ENCODE results near the gene SIX5.
A peak's percentile ranks its signal among the peaks of the same experiment; 100 is the strongest.

The SIX5 gene

GRCh38 chr19:45785097-45785496 is 16.0 kb upstream of the SIX5 start:
- peak overlapping the region; percentile 92 to 97 for H3K27ac ChIP-seq
- TF ChIP-seq, protein P1, sequence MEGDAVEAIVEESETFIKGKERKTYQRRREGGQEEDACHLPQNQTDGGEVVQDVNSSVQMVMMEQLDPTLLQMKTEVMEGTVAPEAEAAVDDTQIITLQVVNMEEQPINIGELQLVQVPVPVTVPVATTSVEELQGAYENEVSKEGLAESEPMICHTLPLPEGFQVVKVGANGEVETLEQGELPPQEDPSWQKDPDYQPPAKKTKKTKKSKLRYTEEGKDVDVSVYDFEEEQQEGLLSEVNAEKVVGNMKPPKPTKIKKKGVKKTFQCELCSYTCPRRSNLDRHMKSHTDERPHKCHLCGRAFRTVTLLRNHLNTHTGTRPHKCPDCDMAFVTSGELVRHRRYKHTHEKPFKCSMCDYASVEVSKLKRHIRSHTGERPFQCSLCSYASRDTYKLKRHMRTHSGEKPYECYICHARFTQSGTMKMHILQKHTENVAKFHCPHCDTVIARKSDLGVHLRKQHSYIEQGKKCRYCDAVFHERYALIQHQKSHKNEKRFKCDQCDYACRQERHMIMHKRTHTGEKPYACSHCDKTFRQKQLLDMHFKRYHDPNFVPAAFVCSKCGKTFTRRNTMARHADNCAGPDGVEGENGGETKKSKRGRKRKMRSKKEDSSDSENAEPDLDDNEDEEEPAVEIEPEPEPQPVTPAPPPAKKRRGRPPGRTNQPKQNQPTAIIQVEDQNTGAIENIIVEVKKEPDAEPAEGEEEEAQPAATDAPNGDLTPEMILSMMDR (IDR thresholded peaks at IDR 0.05), result no peak
- no peak overlapping the region for H3K4me3 ChIP-seq
- no peak for DNase-seq (ENCODE audit: low spot score)

- DNase-seq (ENCODE audit: low spot score), result no peak
- H3K27ac ChIP-seq, result peak overlapping the region; percentile 92 to 97
- TF ChIP-seq, protein P1 (IDR thresholded peaks at IDR 0.05), result no peak
- H3K4me3 ChIP-seq, result peak overlapping the region; percentile 69
Observed at GRCh38 chr19:45784096-45784495, 15.0 kb upstream of the SIX5 start.

DNA sequence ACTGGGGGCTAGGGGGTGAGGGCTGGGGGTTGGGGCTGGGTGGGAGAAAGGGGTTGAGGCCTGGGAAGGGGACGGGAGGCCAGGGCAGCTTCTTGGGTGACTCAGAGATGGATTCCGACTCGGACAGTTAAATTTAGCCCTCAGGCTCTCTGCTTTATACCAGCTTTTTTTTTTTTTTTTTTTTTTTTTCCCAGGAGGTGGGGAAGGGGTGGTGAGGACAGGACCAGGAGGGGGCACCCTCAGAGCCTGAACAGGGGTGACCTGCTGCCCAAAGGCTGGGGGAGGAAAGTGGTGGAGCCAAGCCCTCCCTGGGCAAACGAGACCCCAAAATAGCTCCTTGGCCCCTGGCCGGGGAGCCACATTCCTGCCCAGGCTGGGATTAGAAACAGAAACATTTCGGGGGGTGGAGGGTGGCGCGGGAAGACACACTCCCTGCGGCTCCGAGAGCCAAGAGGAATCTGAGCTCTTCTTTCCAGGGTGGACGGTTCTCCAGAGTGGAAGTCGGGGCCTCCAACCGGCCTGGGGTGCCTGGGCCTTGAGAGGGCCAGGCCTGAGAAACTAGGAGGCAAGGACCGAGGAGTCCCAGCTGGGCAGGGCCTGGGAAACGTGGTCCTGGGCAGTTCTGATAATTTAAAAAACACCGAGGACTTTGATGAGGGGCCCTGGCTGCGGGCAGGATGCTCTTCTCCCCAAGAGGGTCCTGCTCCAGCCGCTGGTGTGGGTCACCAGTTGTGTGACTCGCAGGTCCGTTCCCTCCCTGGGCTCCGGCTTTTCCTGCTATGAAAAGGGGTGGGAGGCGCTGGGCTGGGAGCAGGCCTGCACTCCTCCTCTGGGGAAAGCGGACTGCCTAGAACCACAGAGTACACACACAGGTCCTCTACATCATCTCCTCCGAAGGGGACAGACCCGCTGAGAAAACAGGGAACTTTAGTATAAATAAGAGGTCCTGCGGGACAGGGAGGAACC is 14.1 kb upstream of the SIX5 start:
- Histone ChIP-seq H3K27ac (peak overlapping the region; percentile 92 to 97), H3K4me3 (peak overlapping the region; percentile 69)
- peak; percentile 94 for DNase-seq (ENCODE audit: low spot score)
- TF ChIP-seq, protein P1 (IDR thresholded peaks at IDR 0.05), result no peak

DNA sequence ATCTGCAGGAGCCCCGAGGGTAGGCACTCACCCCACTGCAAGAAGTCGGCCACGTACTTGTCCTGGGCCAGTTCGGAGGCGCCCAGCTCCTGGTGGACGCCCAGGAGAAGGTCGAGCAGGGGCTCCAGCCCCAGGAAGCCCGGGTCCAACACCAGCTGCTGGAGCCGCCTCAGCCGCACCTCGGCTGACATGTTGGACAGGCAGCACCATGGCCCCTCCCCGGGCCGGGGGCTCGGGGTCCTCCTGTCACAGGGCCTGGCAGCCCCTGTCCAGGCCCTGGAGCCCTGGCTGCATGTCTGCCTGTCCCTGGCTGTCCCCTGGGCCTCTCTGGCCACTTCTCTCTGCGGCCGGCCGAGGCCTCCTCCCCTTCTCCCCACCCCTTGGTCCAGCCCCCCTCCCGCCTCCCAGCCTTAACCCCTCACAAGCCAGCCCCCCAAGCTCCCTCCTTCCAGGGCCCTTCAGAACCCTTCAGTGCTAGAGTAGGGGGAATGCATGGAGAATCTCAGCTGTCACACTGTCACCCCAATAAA is 13.2 kb upstream of the SIX5 start, which contains the start of gene DMPK:
TSS of gene DMPK (minus strand) at position 329 of the 530 bp plus-strand sequence. CDS start at position 191, 138 bp downstream.
- H3K4me3 ChIP-seq, result peak within 1 kb of the TSS; percentile 69
- H3K27ac ChIP-seq, result peak within 1 kb of the TSS; percentile 92 to 97
- no peak for DNase-seq (ENCODE audit: low spot score)
- TF ChIP-seq, protein P1 (IDR thresholded peaks at IDR 0.05), result no peak

DNA sequence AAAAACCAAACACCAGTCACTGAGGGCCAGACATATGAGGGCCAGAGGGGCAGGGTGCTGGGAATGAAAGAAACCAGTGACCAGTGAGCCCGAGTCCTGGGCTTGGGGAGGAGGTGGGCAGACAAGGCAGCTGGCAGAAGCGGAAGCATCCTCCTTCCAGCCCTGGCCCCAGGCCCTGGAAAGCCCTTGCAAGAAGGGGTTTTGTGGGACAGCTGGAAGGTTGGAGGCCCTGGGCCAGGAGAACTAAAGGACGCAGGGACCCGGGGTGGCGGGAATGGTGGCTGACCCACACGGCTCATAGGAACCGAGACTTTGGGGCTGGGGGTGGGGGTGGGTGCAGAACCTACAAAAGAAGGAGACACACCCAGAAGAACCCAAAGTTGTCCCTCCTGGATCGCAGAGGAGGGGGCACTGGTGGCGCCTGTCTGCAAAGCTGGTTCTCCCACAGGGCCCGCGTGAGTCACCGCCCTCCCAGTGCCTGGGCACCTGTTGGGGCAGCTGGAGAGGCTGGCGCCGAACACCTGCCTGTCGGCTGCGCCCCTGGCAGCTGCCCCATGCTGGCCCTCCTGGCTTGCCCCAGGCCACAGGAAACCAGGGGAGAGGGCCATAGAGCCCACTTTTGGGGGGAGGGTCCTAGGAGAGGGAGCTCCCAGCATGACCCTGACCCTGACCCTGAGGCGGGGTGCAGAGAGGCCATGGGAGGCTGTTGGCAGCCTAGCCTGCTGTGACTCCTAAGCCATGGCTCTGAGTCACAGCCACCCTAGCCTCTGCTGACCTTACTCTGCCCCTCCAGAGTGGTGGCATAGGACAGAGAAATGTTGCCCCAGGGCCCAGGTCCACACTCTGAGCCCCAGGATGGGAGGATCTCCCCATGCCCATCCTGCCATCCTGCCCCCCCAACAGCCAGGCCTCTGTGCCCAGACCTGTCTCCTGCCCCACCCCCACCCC is 12.4 kb upstream of the SIX5 start:
- Histone ChIP-seq H3K27ac (peak overlapping the region; percentile 92 to 97), H3K4me3 (peak overlapping the region; percentile 69)
- TF ChIP-seq, protein P1 (IDR thresholded peaks at IDR 0.05), result no peak
- no peak for DNase-seq (ENCODE audit: low spot score)

- Histone ChIP-seq H3K4me3 (peak overlapping the region; percentile 69), H3K27ac (peak overlapping the region; percentile 92 to 97)
- TF ChIP-seq, protein P1 (IDR thresholded peaks at IDR 0.05), result no peak
- no peak for DNase-seq (ENCODE audit: low spot score)
Observed at GRCh38 chr19:45780448-45781213, 11.6 kb upstream of the SIX5 start.
